Stimulated activated CD4-positive, alpha-beta T cell treated with anti-CD3 and anti-CD28 coated beads, Interleukin-2, amount 100 ng/mL, for 4 hours (primary cell): ENCODE results near the gene MELTF.
"Not testable (repeated sequence)": the region's sequence is repeated elsewhere in the genome, so short reads cannot be mapped to it uniquely, and the experiment has no call there.

Source experiments
- DNase-seq: peaks from one replicate; pipeline ENCODE4 v3.0.0-alpha.2; 2020; ENCODE audit warnings: low read depth

Gene MELTF

GRCh38 chr3:197029511-197030167, at the start of gene MELTF:
MELTF (minus strand) TSS chr3:197029817; CDS start chr3:197029702, 115 bp downstream.
- peak; percentile 35 for DNase-seq

- no peak for DNase-seq
These were observed 46.8 kb upstream of the MELTF start for GRCh38 chr3:197076415-197076814.

GRCh38 chr3:197068077-197068476, 38.5 kb upstream of the MELTF start:
- no peak for DNase-seq

- no peak for DNase-seq
These were observed 35.2 kb upstream of the MELTF start for GRCh38 chr3:197064771-197065170.

GRCh38 chr3:197062446-197062845, 32.8 kb upstream of the MELTF start:
- DNase-seq: no peak

GRCh38 chr3:197051637-197052036, 22.0 kb upstream of the MELTF start:
- DNase-seq: not testable (repeated sequence)

GRCh38 chr3:197050511-197050910, 20.9 kb upstream of the MELTF start:
- no peak for DNase-seq

GRCh38 chr3:197042539-197042938, 12.9 kb upstream of the MELTF start:
- DNase-seq: no peak

- DNase-seq: no peak
These were observed 12.4 kb upstream of the MELTF start for GRCh38 chr3:197041875-197042488.

- DNase-seq: no peak
These were observed 11.0 kb upstream of the MELTF start for GRCh38 chr3:197040658-197041057.

- no peak for DNase-seq
These were observed 9.3 kb upstream of the MELTF start for GRCh38 chr3:197038679-197039462.

GRCh38 chr3:197035577-197035976, 6.0 kb upstream of the MELTF start:
- no peak for DNase-seq

- DNase-seq: not testable (repeated sequence)
These were observed 5.2 kb upstream of the MELTF start for GRCh38 chr3:197034778-197035177.

GRCh38 chr3:197033764-197034163, 4.1 kb upstream of the MELTF start:
- not testable (repeated sequence) for DNase-seq

GRCh38 chr3:197031315-197032285, 2.0 kb upstream of the MELTF start:
- no peak for DNase-seq

- no peak for DNase-seq
These were observed 1.0 kb upstream of the MELTF start for GRCh38 chr3:197030379-197031314.

GRCh38 chr3:197028728-197029510, 698 bp downstream of the MELTF start:
- DNase-seq: no peak

GRCh38 chr3:197027896-197028727, 1.5 kb downstream of the MELTF start:
- DNase-seq: no peak
